Panc1 (cell line): ENCODE measurements around the gene CYB5B.

Source experiments
- TCF7L2 ChIP-seq: IDR thresholded peaks from 2 replicates; pipeline ENCODE4 v1.6.1; 2011; ENCODE audit warnings: mild to moderate bottlenecking, low read depth, low read length, inconsistent platforms
- TF ChIP-seq, protein P1 (sequence below): fragments of 450-650 bp; IDR thresholded peaks from 2 replicates; pipeline ENCODE4 v1.5.1; 2017; ENCODE audit warnings: mild to moderate bottlenecking
- TF ChIP-seq, protein P2 (sequence below), 2 experiments: IDR thresholded peaks; 2 replicates each; pipeline ENCODE4 v1.6.1; 2011 to 2012; ENCODE audit warnings: low read depth in 2 of 2, control low read depth in 1 of 2, low read length in 1 of 2, mild to moderate bottlenecking in 1 of 2, moderate library complexity in 1 of 2; ENCODE audit not compliant: insufficient read depth in 1 of 2

DNA sequence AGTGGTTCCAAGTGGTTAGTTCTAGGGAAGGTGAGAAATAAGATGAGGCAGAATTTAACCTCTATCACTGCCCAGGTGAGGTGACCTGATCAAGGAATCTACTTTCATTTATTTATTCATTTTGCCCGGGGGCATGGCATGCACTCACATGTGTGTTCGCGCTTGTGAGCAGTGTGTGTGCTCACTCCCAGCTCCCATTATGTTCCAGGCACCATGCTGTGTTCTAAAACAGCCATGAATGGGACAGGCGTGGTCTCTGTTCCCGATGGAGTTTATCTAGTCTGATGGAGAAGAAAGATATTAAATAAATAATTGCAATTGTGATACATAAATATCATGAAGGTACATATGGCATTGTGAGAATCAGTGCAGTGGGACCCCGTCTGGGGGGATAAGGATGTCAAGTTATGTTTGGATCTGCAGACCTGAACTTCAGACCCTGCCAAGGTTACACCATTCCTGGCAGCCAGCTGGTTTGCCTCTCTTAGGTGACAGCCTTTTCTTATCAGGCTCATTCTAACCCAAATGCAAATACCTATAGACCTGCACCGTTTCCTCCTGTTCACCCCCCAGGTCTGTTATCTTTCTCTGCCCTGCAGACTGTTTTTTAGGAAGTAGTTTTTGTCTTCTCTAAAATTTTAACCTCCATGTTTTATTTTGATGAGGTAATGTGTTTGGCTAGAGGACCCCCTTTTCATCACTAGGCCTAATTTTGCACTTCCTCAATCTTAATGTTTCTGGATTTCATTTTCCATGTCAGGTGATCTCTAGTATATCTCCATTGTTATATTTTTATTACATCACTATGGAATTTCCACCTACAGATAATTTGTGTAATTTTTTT, 11.8 kb downstream of the CYB5B start:
- TF ChIP-seq, protein P1, sequence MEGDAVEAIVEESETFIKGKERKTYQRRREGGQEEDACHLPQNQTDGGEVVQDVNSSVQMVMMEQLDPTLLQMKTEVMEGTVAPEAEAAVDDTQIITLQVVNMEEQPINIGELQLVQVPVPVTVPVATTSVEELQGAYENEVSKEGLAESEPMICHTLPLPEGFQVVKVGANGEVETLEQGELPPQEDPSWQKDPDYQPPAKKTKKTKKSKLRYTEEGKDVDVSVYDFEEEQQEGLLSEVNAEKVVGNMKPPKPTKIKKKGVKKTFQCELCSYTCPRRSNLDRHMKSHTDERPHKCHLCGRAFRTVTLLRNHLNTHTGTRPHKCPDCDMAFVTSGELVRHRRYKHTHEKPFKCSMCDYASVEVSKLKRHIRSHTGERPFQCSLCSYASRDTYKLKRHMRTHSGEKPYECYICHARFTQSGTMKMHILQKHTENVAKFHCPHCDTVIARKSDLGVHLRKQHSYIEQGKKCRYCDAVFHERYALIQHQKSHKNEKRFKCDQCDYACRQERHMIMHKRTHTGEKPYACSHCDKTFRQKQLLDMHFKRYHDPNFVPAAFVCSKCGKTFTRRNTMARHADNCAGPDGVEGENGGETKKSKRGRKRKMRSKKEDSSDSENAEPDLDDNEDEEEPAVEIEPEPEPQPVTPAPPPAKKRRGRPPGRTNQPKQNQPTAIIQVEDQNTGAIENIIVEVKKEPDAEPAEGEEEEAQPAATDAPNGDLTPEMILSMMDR = no peak
- TF ChIP-seq TCF7L2 = no peak
- TF ChIP-seq, protein P2, sequence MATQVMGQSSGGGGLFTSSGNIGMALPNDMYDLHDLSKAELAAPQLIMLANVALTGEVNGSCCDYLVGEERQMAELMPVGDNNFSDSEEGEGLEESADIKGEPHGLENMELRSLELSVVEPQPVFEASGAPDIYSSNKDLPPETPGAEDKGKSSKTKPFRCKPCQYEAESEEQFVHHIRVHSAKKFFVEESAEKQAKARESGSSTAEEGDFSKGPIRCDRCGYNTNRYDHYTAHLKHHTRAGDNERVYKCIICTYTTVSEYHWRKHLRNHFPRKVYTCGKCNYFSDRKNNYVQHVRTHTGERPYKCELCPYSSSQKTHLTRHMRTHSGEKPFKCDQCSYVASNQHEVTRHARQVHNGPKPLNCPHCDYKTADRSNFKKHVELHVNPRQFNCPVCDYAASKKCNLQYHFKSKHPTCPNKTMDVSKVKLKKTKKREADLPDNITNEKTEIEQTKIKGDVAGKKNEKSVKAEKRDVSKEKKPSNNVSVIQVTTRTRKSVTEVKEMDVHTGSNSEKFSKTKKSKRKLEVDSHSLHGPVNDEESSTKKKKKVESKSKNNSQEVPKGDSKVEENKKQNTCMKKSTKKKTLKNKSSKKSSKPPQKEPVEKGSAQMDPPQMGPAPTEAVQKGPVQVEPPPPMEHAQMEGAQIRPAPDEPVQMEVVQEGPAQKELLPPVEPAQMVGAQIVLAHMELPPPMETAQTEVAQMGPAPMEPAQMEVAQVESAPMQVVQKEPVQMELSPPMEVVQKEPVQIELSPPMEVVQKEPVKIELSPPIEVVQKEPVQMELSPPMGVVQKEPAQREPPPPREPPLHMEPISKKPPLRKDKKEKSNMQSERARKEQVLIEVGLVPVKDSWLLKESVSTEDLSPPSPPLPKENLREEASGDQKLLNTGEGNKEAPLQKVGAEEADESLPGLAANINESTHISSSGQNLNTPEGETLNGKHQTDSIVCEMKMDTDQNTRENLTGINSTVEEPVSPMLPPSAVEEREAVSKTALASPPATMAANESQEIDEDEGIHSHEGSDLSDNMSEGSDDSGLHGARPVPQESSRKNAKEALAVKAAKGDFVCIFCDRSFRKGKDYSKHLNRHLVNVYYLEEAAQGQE (IDR thresholded peaks at IDR 0.05; ENCODE audit: insufficient read depth in 1 of 2, low read depth in 2 of 2, low read length in 1 of 2) = no peak
